GM19395 (cell line): ENCODE results near the gene APRT.
"Not testable (repeated sequence)": the region's sequence is repeated elsewhere in the genome, so short reads cannot be mapped to it uniquely, and the experiment has no call there.

ENCODE experiments used
- ATAC-seq: cut with Tn5 transposase; IDR thresholded peaks from one replicate; pipeline ENCODE4 v1.9.1; 2021; ENCODE audit warnings: mild to moderate bottlenecking, moderate library complexity; ENCODE audit not compliant: unreplicated experiment

Gene APRT

DNA sequence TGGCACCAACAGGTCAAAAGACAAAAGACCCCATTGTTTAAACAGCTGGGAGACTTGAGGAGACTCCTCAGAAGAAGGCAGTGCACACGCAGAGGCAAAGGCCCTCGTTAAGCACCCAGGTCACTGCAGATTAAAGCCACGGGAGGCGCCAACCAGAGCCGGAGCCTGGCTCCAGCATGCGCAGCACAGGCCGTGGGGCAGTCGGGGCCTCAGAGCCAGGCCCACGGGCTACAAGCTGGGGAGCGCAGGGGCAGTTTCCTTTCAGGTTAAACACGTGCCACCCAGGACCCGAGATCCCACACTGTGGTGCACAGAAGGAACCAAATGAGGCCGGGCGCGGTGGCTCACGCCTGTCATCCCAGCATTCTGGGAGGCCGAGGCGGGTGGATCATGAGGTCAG is 35.9 kb downstream of the APRT start:
- no peak for ATAC-seq

DNA sequence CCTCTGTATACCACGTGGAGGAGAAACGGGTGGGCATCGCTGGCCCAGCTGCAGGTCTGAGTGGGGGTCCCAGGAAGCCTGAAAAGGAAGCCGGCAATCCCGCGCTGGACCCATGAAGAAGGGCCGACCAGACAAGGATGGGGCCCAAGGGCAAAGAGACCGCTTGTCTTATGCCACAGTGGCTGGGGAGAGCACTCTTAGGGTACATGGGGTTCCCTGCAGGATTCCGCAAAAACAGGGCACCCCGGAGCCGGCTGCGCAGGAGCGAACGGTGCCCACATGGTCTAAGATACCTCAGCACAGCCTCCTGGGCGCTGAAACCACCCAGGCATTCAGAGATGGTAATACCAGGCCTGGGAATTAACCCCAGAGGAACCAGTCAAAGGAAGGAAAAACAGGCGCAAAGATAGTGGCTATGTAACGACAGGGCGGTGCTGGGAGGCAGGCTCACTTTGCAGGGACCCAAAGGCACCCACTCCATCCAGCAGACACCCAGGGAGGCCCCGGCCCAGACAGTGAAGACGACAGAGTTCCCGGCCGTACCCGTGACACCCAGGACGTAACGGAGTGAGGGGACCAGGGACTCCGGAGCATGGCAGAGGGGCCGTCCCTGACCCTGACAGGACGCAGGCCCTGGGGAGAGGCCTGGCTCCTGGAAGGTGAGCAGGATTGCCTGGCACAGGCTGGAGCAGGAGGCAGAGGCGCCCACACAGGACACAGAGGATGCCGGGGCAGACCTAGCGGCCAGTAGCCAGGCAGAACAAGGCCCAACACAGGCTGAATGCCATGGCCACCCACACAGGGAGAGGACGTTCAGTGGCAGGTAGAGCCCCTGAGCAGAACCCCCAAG is 37.0 kb downstream of the APRT start:
- ATAC-seq: no peak

DNA sequence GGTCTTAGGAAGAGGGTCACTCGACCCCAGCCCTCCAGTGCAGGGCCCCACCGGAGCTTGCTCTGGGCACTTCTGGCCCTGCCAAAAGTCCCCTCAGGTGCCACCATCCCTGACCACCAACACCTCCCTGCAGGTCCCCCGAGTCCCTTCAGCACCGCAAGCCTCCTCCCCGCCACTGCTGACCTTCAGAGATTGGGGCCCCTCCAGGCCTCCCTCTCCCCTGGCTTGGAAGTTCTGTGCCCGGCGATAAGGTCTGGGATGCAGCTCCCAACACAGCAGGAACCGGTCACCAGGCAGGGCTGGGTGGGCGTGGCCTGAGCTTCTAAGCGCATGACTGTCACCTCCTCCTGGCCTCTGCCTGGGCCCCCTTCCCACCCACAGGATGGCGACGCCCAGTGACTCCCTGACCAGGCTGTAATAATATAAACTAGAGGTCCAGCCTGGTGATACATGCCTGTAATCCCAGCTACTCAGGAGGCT is 37.9 kb downstream of the APRT start:
- no peak for ATAC-seq

DNA sequence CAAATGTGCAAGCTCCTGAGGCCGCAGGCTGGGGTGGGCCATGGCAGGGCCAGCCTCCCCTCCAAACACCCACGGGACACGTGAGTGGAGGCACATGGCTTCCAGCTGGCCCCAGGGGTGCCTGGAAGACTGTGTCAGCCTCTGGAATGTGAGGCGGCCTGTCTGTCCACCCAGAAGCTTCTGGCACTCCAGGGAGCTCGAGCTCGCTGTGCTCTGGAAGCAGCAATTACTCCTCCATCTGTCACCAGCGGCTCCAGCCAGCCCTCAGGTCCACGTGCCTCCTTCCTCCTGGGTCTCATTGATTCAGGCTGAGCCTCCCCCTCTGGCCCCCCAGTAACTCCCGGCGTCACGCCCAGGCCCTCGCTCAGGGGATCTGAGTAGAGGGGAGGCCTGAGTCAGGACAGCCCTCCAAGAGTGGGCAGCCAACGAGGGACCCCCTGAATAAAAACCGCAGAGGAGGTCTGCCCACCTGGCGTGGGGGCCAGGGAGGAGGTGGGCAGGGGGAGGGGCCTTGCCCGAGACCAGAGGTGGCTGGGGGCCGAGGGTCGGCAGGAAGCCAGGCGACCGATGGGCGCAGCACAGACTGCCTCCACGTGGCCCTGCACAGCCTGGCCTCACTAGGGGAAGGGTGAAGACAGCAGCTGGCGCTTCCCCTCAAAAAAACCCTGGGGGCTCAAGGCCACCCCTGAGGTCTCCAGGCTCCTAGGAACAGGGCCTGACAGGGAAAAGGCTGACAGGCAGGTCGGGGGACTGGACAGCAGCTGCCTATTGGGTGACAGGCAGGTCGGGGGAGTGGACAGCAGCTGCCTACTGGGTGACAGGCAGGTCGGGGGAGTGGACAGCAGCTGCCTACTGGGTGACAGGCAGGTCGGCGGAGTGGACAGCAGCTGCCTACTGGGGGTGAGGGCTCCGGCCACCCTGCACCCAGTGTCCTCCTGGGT is 38.6 kb downstream of the APRT start:
- ATAC-seq: no peak

DNA sequence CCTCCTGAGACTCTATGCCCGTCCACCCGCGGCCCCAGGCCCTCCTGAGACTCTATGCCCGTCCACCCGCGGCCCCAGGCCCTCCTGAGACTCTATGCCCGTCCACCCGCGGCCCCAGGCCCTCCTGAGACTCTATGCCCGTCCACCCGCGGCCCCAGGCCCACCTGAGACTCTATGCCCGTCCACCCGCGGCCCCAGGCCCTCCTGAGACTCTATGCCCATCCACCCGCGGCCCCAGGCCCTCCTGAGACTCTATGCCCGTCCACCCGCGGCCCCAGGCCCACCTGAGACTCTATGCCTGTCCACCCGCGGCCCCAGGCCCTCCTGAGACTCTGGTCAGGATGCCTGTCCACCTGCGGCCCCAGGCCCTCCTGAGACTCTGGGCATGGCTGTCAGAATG is 39.9 kb downstream of the APRT start:
- not testable (repeated sequence) for ATAC-seq

DNA sequence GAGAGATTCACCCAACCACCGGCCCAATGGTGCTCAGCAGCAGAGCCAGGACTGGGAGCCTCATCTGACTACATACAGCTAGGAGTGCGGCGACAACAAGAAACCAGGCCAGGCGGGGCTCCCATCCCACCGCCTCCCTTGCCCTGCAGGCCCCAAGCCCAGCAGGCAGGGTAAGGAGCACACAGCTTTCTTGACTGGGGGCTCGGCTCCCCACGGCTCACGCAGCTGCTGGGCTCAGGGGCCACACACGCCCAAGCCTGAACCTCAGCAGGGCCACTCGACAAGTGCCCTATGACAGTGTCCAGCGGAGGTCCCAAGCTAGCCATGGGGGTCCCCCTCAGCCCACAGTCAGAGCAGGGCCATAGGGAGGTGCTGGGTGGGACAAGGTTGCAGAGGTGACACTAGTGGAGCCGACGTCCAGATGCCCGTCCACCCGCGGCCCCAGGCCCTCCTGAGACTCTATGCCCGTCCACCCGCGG is 40.4 kb downstream of the APRT start:
- ATAC-seq: no peak

DNA sequence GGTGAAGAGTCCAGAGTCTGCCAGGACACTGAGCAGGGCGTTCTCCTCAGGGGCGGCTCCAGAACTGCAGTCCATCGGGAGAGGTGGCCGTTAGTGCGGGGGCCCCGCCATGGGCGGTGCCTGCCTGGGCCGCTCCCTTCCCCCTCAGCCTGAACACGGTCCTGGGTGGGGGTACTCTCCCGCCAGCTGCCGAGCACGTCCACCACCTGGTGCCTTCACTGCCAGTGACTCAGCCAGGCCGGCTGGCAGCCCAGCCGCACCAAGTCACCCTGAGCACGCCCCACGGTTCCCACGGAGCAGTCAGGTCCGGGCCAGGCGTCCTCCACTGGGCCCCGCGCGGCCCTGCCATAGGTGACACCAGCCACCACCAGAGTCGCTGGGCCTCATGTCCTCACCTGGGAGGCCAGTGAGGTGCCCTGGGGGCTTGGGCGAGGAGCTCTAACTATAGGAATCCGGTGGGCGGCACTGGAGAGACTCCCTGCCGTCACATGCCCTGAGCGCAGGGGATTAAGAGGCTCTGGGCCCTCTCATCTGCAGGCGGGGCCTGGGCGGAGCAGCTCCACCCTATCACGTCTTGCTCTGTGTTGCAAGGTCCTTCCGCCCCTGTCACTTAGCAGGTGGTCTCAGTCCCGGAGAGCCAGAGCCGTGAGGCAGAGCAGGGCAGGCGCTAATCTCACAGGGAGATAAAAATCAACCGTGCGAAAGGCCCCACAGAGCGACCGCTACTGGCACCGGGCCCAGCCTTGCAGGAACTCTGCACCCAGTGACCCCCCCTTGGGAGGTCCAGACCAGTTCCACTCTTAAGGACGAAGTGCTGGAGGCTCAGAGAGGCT is 41.1 kb downstream of the APRT start:
- no peak for ATAC-seq

DNA sequence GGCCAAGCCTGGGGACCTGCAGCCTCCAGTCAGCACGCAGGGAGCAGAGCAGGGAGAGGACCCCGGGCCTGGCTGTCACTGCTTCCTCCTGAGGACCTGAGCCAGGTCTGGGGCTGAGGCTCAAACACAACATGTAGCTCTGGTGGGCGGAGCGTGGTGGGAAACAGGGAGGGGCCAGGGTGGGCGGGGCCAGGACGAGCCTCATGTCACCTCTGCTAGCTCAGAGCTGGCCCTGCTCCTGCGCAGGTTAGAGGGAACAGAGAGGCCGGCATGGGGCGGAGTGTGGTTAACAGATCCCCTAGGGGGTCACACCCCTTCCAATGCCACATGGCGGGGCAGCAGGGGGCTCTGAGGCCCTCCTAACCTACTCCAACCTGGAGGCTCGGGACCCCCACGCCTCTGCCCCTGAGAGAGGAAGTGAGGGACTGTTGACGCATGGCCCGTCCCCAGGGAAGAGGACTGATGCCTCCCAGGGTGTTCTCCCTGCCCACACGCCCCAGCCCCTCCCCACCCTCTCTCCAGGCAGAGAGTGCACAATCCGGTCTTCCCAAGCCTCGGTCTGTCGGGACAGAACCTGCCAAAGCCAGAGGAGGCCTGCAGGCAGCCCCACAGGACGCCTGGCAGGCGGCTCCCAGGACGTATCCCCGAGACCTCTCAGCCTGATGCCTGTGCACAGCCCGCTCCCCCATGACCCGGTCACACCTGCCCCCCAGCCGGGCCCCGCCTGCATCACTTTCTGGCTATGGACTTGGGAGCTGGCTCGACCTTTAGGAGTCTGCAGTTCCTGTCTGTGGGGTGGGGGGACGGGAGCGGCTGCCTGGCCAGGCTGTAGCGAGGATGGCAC is 41.9 kb downstream of the APRT start:
- no peak for ATAC-seq

DNA sequence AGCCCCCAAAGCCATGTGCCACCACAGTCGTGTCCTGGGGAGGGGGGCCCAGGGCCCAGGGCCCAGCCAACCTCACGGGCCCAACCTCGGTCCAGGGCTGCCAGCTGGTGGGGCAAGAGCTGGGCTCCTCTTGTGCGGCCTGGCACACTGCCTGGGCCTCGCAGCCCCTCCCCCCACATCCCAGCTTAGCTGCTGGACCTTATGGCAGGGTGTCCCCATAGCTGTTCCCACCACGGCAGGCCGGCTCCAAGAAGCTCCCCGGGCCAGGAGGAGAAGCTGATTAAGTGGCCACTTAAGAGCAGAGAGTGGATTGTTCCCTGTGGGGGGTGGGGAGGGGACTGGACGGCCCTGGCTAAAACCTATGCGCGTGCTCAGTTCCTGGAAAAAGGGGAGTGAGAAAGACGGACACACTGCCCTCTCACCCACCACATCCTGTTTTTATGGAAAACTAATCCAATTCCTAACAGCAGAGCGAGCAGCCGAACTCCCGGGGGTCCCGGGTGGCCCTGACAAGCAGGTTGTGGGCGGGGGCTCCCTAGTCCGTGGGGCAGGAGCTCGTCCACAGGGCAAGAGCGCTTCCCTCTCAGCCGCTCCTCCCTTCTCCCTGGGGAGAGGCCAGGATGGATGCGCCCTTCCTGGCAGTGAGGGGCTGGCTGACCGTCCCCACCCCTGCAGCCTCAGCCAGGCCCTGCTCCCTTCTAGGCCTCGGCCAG is 43.5 kb downstream of the APRT start:
- ATAC-seq: no peak

DNA sequence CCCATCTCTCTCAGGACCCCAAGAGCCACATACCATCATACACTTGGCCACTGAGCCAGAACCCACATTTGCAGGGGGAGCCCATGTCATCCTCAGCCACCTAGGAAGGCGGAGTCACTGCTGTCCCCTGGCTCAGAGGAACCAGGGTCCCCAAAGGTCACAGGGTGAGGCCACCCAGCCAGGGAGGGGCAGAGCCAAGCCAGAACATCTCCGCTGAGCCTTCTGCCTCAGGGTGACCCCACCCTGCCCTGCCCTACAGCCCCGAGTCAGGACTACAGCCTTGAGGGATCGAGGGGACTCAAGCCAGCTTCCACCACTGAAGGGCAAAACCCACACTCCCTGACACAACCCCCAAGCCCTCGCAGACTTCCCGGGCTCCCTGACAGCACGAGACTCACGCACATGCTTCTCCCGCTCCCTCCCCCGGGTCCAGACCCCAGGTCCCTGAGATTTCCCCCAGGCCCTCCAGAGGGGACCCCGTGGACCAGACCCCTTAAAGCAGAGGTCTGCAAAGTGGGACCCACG is 44.1 kb downstream of the APRT start:
- no peak for ATAC-seq

DNA sequence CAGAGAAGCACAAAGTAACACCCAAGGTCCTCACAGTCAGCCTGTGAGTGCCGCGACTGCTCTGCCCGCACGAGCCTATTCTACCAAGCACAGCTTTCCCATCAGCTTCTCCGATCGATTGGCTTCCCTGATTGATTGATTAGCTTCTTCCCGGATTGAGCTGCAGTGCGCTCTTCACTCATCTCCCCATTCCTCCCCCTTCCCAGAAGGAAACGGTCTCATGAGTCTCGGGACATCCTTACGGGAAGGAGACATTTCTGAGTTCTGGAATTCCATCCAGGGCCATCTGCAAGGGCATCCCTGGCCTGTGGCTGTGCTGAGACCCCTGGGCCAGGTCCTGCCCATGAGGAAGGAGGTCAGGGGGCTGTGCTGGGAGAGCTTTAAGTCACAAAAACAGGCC is 44.8 kb downstream of the APRT start:
- no peak for ATAC-seq

DNA sequence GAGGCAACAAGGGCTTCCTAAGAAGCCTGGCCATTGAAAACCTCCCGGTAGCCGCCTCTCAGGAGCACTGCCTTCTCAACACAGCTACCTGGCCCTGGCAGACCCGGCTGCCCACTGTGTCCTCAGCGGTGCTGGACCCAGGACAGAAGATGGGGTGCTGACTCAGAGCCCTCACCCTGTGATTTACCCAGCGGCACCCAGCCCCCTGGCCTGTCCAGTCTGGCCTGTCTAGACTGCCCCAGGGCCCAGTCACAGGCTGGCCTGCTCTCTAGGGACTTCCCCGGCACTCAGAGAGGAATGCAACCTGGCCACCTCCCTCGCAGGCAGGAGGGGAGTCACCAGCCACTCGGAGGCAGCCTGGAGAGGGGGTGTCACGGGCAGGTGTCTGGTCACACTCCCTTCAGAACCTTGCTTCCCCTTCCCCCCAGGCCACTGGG is 46.8 kb downstream of the APRT start:
- no peak for ATAC-seq

DNA sequence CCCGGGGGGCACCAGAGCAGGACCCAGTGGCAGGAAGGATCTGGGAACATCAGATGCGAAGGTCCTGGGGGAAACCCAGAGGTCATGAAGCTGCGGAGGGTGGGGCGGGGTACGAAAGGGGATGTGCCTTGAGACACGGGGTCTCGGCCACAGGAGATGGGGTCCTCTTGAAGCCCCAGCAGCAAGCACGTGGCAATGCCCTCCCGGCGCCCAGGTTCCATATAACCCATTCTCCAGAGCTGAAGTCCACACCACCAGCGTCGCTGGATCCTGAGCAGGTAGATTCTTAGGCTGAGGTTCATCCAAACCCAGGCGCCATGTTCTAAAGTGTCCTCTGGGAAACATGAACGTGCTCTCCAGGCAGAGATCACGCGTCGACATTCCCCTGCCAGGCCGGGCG is 47.6 kb downstream of the APRT start:
- ATAC-seq: no peak

DNA sequence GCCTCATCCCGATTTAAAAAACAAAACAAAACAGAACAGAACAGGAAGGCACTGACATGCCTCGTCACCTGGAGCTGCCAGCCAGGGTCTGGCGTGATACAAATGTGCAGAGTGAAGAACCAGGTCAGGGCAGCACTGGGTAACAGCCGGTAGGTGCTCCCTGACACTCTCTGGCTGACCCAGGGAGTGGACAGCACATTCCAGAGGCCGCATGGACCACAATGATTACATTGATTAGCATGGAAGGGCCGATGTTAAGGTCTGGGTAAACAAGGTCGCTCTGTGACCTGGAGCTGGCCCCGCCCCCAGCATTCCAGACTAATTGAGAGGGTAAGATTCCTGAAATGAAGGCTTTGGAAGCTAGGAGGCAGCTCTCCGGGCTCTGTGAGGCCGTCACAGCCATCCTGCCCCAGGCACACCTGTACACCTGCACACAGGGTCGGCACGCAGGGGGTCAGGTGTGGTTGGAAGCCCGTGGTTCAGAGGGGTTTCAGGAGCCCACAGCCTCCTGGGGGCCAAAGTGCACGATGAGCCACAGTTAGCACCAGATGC is 48.1 kb downstream of the APRT start:
- ATAC-seq: no peak

DNA sequence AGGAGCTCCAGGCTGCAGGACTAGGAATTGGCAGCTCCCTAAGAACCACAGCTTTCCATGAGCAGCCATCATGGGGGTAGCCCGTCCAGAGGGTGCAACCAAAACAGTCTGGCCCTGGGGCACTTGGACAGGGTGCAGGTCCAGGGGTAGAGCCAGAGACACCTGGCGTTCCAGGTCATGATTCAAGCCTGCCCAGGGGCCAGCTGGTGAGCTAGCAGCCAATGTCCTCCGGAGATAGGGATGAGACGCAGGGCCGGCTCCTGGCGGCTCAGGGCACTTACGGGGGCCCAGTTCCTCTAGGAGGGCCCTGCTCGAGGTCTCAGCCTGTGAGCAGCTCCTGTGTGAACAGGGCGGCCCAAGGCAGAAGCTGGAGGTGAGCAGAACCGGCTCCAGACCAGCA is 48.8 kb downstream of the APRT start:
- ATAC-seq: no peak

DNA sequence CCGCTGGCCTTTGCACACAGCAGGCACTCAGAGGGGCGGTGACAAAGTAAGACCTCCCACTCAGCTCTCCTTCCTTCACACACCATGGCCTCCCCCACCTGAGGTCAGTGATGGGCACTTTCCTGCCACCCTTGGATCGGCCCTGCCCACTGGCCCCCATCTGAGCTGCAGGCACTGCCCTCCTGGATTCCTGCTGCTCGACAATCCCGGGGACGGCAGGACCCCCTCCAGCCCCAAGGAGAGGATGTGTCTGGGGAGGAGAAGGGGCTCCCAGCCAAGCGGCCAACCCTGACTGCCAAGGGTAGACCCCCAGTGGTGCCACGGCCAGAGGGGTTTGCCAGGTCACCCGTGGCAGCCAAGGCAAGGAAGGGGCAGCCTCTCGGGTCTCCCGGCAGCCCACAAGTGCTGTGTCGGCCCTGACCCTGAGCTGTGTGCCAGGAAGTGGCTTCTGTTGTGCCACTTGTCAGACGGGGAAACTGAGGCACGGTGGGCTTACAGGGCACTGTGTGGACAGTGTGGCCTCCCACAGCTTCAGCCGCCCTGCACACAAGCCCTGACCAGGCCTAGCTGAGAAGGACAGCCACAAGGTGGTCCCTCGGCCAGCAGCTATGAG is 49.4 kb downstream of the APRT start:
- ATAC-seq: no peak

DNA sequence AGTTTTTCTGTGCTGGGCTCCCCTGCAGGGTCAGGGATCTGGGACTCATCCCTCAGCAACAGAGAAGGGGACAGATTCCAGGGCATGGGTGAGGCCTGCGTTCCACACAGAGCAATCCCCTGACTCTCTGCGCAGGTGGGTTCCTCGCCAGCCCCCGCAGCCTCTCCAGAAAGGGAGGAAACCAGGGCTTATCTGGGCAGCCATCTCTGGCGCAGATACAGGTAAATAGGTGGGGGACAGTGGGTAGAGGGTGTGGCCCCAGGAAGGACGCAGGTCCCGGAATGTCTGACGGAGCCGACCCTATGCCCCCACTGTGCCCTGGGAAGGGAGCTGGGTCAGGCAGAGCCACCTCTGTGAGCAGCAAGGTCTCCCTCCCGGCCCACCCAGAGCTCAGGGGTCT is 49.9 kb downstream of the APRT start:
- no peak for ATAC-seq

DNA sequence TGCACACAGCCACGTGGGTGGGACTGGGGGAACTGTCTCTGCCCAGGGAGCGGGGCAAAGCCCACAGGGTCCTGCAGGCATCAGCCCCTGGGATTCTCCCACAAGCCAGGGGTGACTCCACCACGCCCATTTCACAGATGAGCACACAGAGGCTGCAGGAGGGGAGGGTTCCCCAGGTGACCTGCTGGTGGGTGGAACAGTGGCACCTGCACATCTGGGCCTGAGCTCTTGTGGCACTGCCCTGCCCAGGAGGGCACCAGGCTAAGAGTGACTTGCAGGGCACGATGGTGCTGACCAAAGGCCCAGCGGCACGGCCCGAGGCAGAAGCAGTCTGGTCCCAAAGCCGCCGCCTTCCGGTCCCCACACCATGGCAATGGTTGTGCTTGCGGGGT is 50.6 kb downstream of the APRT start:
- no peak for ATAC-seq
